ENCODE measurements around the gene ZNF814.
"Not testable (repeated sequence)": the region's sequence is repeated elsewhere in the genome, so short reads cannot be mapped to it uniquely, and the experiment has no call there.

DNA sequence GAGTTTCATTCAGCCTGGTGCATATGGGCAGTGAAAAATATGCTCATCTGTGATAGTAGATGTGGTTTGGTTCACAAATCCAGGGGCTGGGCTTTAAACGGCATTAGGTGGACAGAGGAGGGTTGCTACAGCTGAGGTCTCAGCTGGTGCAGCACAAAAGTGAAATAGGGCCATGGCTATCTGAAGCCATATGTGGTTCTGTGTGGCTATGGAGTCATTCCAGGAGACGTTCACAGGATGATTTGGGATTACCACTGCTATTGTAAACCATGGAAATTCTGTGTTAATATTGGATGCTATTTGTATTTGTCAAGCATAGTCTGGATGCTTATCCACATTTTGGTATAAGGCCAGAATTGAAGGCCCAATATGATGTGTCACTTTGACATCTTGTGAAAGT lies 34.7 kb downstream of the ZNF814 start:
- TF ChIP-seq, protein P1, sequence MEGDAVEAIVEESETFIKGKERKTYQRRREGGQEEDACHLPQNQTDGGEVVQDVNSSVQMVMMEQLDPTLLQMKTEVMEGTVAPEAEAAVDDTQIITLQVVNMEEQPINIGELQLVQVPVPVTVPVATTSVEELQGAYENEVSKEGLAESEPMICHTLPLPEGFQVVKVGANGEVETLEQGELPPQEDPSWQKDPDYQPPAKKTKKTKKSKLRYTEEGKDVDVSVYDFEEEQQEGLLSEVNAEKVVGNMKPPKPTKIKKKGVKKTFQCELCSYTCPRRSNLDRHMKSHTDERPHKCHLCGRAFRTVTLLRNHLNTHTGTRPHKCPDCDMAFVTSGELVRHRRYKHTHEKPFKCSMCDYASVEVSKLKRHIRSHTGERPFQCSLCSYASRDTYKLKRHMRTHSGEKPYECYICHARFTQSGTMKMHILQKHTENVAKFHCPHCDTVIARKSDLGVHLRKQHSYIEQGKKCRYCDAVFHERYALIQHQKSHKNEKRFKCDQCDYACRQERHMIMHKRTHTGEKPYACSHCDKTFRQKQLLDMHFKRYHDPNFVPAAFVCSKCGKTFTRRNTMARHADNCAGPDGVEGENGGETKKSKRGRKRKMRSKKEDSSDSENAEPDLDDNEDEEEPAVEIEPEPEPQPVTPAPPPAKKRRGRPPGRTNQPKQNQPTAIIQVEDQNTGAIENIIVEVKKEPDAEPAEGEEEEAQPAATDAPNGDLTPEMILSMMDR (conservative IDR thresholded peaks at IDR 0.05; ENCODE audit: low read depth in 2 of 2), result not testable (repeated sequence)
- not testable (repeated sequence) for TF ChIP-seq POLR2AphosphoS5 (IDR thresholded peaks at IDR 0.05; ENCODE audit: low read depth); EZH2phosphoT487 (IDR thresholded peaks at IDR 0.05; ENCODE audit: unreplicated experiment); JUNB (IDR thresholded peaks at IDR 0.05; ENCODE audit: unreplicated experiment); ZNF114 (CRISPR knock-in tag; IDR thresholded peaks at IDR 0.05); EZH2 (IDR thresholded peaks at IDR 0.05; ENCODE audit: low read depth, unreplicated experiment); NANOG (IDR thresholded peaks at IDR 0.05; ENCODE audit: borderline replicate concordance); CREB1 (CRISPR knock-in tag; IDR thresholded peaks at IDR 0.05; ENCODE audit: low read depth); ZNF331 (CRISPR knock-in tag; IDR thresholded peaks at IDR 0.05; ENCODE audit: low read depth)
- TF ChIP-seq, protein P2, sequence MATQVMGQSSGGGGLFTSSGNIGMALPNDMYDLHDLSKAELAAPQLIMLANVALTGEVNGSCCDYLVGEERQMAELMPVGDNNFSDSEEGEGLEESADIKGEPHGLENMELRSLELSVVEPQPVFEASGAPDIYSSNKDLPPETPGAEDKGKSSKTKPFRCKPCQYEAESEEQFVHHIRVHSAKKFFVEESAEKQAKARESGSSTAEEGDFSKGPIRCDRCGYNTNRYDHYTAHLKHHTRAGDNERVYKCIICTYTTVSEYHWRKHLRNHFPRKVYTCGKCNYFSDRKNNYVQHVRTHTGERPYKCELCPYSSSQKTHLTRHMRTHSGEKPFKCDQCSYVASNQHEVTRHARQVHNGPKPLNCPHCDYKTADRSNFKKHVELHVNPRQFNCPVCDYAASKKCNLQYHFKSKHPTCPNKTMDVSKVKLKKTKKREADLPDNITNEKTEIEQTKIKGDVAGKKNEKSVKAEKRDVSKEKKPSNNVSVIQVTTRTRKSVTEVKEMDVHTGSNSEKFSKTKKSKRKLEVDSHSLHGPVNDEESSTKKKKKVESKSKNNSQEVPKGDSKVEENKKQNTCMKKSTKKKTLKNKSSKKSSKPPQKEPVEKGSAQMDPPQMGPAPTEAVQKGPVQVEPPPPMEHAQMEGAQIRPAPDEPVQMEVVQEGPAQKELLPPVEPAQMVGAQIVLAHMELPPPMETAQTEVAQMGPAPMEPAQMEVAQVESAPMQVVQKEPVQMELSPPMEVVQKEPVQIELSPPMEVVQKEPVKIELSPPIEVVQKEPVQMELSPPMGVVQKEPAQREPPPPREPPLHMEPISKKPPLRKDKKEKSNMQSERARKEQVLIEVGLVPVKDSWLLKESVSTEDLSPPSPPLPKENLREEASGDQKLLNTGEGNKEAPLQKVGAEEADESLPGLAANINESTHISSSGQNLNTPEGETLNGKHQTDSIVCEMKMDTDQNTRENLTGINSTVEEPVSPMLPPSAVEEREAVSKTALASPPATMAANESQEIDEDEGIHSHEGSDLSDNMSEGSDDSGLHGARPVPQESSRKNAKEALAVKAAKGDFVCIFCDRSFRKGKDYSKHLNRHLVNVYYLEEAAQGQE (IDR thresholded peaks at IDR 0.05; ENCODE audit: unreplicated experiment), result not testable (repeated sequence)
- TF ChIP-seq, protein P3, sequence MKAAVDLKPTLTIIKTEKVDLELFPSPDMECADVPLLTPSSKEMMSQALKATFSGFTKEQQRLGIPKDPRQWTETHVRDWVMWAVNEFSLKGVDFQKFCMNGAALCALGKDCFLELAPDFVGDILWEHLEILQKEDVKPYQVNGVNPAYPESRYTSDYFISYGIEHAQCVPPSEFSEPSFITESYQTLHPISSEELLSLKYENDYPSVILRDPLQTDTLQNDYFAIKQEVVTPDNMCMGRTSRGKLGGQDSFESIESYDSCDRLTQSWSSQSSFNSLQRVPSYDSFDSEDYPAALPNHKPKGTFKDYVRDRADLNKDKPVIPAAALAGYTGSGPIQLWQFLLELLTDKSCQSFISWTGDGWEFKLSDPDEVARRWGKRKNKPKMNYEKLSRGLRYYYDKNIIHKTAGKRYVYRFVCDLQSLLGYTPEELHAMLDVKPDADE (IDR thresholded peaks at IDR 0.05), result not testable (repeated sequence)
- TF ChIP-seq, protein P4, sequence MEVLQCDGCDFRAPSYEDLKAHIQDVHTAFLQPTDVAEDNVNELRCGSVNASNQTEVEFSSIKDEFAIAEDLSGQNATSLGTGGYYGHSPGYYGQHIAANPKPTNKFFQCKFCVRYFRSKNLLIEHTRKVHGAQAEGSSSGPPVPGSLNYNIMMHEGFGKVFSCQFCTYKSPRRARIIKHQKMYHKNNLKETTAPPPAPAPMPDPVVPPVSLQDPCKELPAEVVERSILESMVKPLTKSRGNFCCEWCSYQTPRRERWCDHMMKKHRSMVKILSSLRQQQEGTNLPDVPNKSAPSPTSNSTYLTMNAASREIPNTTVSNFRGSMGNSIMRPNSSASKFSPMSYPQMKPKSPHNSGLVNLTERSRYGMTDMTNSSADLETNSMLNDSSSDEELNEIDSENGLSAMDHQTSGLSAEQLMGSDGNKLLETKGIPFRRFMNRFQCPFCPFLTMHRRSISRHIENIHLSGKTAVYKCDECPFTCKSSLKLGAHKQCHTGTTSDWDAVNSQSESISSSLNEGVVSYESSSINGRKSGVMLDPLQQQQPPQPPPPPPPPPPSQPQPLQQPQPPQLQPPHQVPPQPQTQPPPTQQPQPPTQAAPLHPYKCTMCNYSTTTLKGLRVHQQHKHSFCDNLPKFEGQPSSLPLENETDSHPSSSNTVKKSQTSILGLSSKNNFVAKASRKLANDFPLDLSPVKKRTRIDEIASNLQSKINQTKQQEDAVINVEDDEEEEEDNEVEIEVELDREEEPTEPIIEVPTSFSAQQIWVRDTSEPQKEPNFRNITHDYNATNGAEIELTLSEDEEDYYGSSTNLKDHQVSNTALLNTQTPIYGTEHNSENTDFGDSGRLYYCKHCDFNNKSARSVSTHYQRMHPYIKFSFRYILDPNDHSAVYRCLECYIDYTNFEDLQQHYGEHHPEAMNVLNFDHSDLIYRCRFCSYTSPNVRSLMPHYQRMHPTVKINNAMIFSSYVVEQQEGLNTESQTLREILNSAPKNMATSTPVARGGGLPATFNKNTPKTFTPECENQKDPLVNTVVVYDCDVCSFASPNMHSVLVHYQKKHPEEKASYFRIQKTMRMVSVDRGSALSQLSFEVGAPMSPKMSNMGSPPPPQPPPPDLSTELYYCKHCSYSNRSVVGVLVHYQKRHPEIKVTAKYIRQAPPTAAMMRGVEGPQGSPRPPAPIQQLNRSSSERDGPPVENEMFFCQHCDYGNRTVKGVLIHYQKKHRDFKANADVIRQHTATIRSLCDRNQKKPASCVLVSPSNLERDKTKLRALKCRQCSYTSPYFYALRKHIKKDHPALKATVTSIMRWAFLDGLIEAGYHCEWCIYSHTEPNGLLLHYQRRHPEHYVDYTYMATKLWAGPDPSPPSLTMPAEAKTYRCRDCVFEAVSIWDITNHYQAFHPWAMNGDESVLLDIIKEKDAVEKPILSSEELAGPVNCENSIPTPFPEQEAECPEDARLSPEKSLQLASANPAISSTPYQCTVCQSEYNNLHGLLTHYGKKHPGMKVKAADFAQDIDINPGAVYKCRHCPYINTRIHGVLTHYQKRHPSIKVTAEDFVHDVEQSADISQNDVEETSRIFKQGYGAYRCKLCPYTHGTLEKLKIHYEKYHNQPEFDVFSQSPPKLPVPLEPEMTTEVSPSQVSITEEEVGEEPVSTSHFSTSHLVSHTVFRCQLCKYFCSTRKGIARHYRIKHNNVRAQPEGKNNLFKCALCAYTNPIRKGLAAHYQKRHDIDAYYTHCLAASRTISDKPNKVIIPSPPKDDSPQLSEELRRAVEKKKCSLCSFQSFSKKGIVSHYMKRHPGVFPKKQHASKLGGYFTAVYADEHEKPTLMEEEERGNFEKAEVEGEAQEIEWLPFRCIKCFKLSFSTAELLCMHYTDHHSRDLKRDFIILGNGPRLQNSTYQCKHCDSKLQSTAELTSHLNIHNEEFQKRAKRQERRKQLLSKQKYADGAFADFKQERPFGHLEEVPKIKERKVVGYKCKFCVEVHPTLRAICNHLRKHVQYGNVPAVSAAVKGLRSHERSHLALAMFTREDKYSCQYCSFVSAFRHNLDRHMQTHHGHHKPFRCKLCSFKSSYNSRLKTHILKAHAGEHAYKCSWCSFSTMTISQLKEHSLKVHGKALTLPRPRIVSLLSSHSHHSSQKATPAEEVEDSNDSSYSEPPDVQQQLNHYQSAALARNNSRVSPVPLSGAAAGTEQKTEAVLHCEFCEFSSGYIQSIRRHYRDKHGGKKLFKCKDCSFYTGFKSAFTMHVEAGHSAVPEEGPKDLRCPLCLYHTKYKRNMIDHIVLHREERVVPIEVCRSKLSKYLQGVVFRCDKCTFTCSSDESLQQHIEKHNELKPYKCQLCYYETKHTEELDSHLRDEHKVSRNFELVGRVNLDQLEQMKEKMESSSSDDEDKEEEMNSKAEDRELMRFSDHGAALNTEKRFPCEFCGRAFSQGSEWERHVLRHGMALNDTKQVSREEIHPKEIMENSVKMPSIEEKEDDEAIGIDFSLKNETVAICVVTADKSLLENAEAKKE (CRISPR knock-in tag; IDR thresholded peaks at IDR 0.05), result not testable (repeated sequence)
